ENCODE data around the gene CAND2. TPM values are rescaled to one million over a fixed set of nuclear protein-coding genes. Genes with fewer than 3 reads are reported as not detected.

The CAND2 gene
- total RNA-seq, 1 experiment from 2014 or later: not detected

- intact Hi-C loops (cut with micrococcal nuclease; ENCODE audit: unreplicated experiment): no loop called here
- Mint-ChIP-seq H3K36me3 (ENCODE audit: insufficient read depth, unreplicated experiment) (peaks cover 6% of the 10 kb centered on the region), H3K9me3 (ENCODE audit: low read depth, unreplicated experiment) (no peaks in the 10 kb centered on the region), H3K27ac (ENCODE audit: unreplicated experiment) (no peak overlapping the region), H3K4me1 (ENCODE audit: low read depth, unreplicated experiment) (peaks cover 29% of the 10 kb centered on the region), H3K4me3 (ENCODE audit: low read depth, unreplicated experiment) (no peak overlapping the region), H3K27me3 (ENCODE audit: unreplicated experiment) (no peaks in the 10 kb centered on the region)
- DNase-seq: no peak
- CTCF ChIA-PET: interaction anchor here (0.6 kb wide), 1 partner anchor 176 kb away, joined by 4 read pairs; no protein-coding TSS in a partner anchor
- TF ChIP-seq CTCF (IDR thresholded peaks at IDR 0.05; ENCODE audit: unreplicated experiment): no peak
- BruUV-seq (replicated peaks): no TSS peak
Observed at GRCh38 chr3:12754313-12754712, 42.2 kb upstream of the CAND2 start.

DNA sequence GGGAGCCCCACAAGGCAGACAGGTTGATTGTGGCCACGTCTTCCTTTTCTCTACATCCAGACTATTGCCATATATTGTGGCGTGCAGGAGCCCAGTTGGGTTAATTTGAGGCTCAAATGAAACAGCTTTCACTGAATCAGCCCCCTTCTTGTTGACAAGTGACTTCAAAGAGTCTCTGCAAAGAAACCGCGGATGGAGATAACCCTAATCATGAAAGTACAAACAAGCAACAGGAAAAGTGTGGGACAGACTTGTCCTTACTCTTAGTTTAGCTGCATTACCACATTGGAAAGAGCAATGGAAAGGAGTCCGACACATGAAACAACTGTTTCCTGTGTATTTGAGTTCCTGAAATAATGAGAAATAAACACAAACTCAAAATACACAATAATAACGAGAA, 40.7 kb upstream of the CAND2 start:
- TF ChIP-seq CTCF (IDR thresholded peaks at IDR 0.05; ENCODE audit: unreplicated experiment): no peak
- Mint-ChIP-seq H3K4me3 (ENCODE audit: low read depth, unreplicated experiment) (no peak overlapping the region), H3K9me3 (ENCODE audit: low read depth, unreplicated experiment) (no peaks in the 10 kb centered on the region), H3K4me1 (ENCODE audit: low read depth, unreplicated experiment) (peaks cover 37% of the 10 kb centered on the region), H3K27ac (ENCODE audit: unreplicated experiment) (no peak overlapping the region), H3K27me3 (ENCODE audit: unreplicated experiment) (no peaks in the 10 kb centered on the region), H3K36me3 (ENCODE audit: insufficient read depth, unreplicated experiment) (peaks cover 6% of the 10 kb centered on the region)
- intact Hi-C loops (cut with micrococcal nuclease; ENCODE audit: unreplicated experiment): no loop called here
- no peak for DNase-seq
- CTCF ChIA-PET: no interaction called here
- no TSS peak for BruUV-seq (replicated peaks)

GRCh38 chr3:12756175-12756574, 40.3 kb upstream of the CAND2 start:
- CTCF ChIA-PET: no interaction called here
- H3K27me3 Mint-ChIP-seq (ENCODE audit: unreplicated experiment): no peaks in the 10 kb centered on the region
- no peak overlapping the region for H3K4me3 Mint-ChIP-seq (ENCODE audit: low read depth, unreplicated experiment)
- H3K36me3 Mint-ChIP-seq (ENCODE audit: insufficient read depth, unreplicated experiment): peaks cover 6% of the 10 kb centered on the region
- intact Hi-C loops (cut with micrococcal nuclease; ENCODE audit: unreplicated experiment): no loop called here
- no peaks in the 10 kb centered on the region for H3K9me3 Mint-ChIP-seq (ENCODE audit: low read depth, unreplicated experiment)
- DNase-seq: no peak
- TF ChIP-seq CTCF (IDR thresholded peaks at IDR 0.05; ENCODE audit: unreplicated experiment): no peak
- no peak overlapping the region for H3K27ac Mint-ChIP-seq (ENCODE audit: unreplicated experiment)
- BruUV-seq (replicated peaks): no TSS peak
- peaks cover 34% of the 10 kb centered on the region for H3K4me1 Mint-ChIP-seq (ENCODE audit: low read depth, unreplicated experiment)

- intact Hi-C loops (cut with micrococcal nuclease; ENCODE audit: unreplicated experiment): no loop called here
- peaks cover 34% of the 10 kb centered on the region for H3K4me1 Mint-ChIP-seq (ENCODE audit: low read depth, unreplicated experiment)
- CTCF ChIA-PET: no interaction called here
- no TSS peak for BruUV-seq (replicated peaks)
- no peak overlapping the region for H3K4me3 Mint-ChIP-seq (ENCODE audit: low read depth, unreplicated experiment)
- H3K36me3 Mint-ChIP-seq (ENCODE audit: insufficient read depth, unreplicated experiment): peaks cover 6% of the 10 kb centered on the region
- no peak for DNase-seq
- TF ChIP-seq CTCF (IDR thresholded peaks at IDR 0.05; ENCODE audit: unreplicated experiment): no peak
- no peaks in the 10 kb centered on the region for H3K9me3 Mint-ChIP-seq (ENCODE audit: low read depth, unreplicated experiment)
- no peaks in the 10 kb centered on the region for H3K27me3 Mint-ChIP-seq (ENCODE audit: unreplicated experiment)
- H3K27ac Mint-ChIP-seq (ENCODE audit: unreplicated experiment): no peak overlapping the region
Observed at GRCh38 chr3:12756635-12757034, 39.8 kb upstream of the CAND2 start.
